KMS-11 (cell line): ENCODE measurements around the gene ICA1L.
A peak's percentile ranks its signal among the peaks of the same experiment; 100 is the strongest.
"Not testable (repeated sequence)": the region's sequence is repeated elsewhere in the genome, so short reads cannot be mapped to it uniquely, and the experiment has no call there.

ENCODE experiments used
- H2AFZ ChIP-seq: fragments of 200-600 bp; sonication (generic); 2 replicates; pipeline ENCODE4 v1.6.1; 2016; ENCODE audit warnings: antibody characterized with exemption, mixed run types, low read depth
- H3K27ac ChIP-seq: fragments of 200-600 bp; sonication (generic); 2 replicates; pipeline ENCODE4 v1.6.1; 2016; ENCODE audit warnings: mild to moderate bottlenecking, mixed run types
- H3K27me3 ChIP-seq: fragments of 200-600 bp; sonication (generic); 2 replicates; pipeline ENCODE4 v1.6.1; 2017; ENCODE audit warnings: mild to moderate bottlenecking, low read depth, mixed run types, moderate library complexity; ENCODE audit not compliant: insufficient read depth
- H3K36me3 ChIP-seq: fragments of 200-600 bp; sonication (generic); 2 replicates; pipeline ENCODE4 v1.6.1; 2017; ENCODE audit warnings: mild to moderate bottlenecking, mixed run types; ENCODE audit not compliant: insufficient read depth
- H3K4me1 ChIP-seq: fragments of 200-600 bp; sonication (generic); 2 replicates; pipeline ENCODE4 v1.6.1; 2016; ENCODE audit warnings: mild to moderate bottlenecking, low read depth, mixed run types; ENCODE audit not compliant: poor library complexity, severe bottlenecking
- H3K4me2 ChIP-seq: fragments of 200-600 bp; sonication (generic); 2 replicates; pipeline ENCODE4 v1.7.0; 2016; ENCODE audit warnings: mild to moderate bottlenecking, mixed run types
- H3K4me3 ChIP-seq: fragments of 200-600 bp; sonication (generic); IDR thresholded peaks from 2 replicates; pipeline ENCODE4 v1.6.1; 2017; ENCODE audit warnings: low read depth, low read length, mixed read lengths; ENCODE audit not compliant: insufficient read depth
- H3K79me2 ChIP-seq: fragments of 200-600 bp; sonication (generic); 2 replicates; pipeline ENCODE4 v1.6.1; 2016; ENCODE audit warnings: low read depth, mixed run types; ENCODE audit not compliant: insufficient read depth
- H3K9ac ChIP-seq: fragments of 200-600 bp; sonication (generic); 2 replicates; pipeline ENCODE4 v1.6.1; 2016; ENCODE audit warnings: mild to moderate bottlenecking, mixed run types
- H4K20me1 ChIP-seq: fragments of 200-600 bp; sonication (generic); 2 replicates; pipeline ENCODE4 v1.6.1; 2016; ENCODE audit warnings: mild to moderate bottlenecking, mixed run types; ENCODE audit not compliant: insufficient read depth
- TF ChIP-seq, protein P1 (sequence below): fragments of 200-600 bp; sonication (generic); conservative IDR thresholded peaks from 2 replicates; pipeline ENCODE4 v1.6.1; 2017; ENCODE audit warnings: low read depth, mild to moderate bottlenecking, antibody characterized with exemption, low read length, moderate library complexity, mixed read lengths

ICA1L gene

DNA sequence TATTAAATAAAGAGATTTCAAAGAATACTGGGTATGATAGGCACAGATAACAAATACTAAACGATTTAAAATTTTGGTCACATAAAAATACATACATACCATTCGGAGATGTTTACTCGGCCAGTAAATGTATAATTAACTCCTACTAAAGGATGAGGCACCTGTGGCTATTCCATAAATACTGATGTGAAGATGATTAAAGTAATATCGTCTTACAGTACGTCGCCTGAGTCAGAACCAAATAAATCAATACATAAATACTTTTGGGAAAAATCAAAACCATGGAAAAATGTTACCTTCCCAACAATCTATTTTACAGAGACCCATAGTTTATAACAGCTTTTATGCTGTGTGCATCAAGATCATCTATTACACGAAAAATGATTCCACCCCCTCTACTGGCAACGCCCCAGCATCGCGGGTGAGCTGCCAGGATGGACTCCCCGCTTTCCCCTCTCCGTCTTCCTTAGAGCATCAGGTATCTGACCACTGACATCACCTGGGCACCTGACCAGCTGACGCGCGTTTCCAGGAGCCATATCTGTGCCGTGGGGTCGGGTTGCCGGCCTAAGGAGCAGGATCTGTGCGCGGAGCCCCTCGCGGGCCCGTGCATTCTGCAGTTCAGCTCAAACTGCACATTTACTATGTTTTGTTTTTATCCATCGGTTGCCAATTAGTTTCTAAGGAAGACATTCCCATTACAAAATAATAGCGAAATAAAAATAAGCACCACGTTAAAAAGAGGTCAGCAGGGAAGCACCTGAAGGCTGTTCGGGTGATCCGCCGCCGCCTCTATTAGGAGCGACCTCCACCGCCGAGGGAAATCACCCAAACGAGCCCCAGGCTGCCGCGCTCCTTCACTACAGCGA is 901 bp downstream of the ICA1L start:
- H3K79me2 ChIP-seq = no peaks in the 10 kb centered on the region
- peak overlapping the region; percentile 100 for H2AFZ ChIP-seq
- peak overlapping the region; percentile 71 for H3K27ac ChIP-seq
- H3K4me2 ChIP-seq = peak overlapping the region; percentile 88
- peaks cover 19% of the 10 kb centered on the region for H3K4me1 ChIP-seq
- peak overlapping the region; percentile 83 for H3K9ac ChIP-seq
- H4K20me1 ChIP-seq = no peaks in the 10 kb centered on the region
- TF ChIP-seq, protein P1, sequence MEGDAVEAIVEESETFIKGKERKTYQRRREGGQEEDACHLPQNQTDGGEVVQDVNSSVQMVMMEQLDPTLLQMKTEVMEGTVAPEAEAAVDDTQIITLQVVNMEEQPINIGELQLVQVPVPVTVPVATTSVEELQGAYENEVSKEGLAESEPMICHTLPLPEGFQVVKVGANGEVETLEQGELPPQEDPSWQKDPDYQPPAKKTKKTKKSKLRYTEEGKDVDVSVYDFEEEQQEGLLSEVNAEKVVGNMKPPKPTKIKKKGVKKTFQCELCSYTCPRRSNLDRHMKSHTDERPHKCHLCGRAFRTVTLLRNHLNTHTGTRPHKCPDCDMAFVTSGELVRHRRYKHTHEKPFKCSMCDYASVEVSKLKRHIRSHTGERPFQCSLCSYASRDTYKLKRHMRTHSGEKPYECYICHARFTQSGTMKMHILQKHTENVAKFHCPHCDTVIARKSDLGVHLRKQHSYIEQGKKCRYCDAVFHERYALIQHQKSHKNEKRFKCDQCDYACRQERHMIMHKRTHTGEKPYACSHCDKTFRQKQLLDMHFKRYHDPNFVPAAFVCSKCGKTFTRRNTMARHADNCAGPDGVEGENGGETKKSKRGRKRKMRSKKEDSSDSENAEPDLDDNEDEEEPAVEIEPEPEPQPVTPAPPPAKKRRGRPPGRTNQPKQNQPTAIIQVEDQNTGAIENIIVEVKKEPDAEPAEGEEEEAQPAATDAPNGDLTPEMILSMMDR = peak; percentile 80
- no peaks in the 10 kb centered on the region for H3K27me3 ChIP-seq
- no peaks in the 10 kb centered on the region for H3K36me3 ChIP-seq
- H3K4me3 ChIP-seq = peak overlapping the region; percentile 89

DNA sequence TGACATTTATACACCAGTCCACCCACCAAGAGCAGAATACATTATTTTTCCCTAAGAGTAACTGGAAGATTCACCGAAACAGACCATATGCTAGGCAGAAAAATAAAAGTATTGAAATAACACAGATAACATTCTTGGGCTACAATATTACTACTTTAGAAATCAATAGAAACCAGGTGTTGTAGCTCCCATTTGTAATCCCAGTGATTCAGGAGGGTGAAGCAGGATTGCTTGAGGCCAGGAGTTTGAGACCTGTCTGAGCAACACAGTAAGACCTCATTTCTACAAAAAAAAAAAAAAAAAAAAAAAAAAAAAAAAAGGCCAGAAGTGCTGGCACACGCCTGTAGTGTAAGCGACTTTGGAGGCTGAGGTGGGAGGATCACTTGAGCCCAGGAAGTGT is 9.6 kb downstream of the ICA1L start:
- Histone ChIP-seq H3K9ac (no peak overlapping the region), H3K36me3 (no peaks in the 10 kb centered on the region), H3K4me3 (no peak overlapping the region), H3K27ac (no peak overlapping the region), H2AFZ (no peak overlapping the region), H3K4me2 (no peak overlapping the region), H3K4me1 (no peaks in the 10 kb centered on the region), H3K79me2 (no peaks in the 10 kb centered on the region), H3K27me3 (no peaks in the 10 kb centered on the region), H4K20me1 (no peaks in the 10 kb centered on the region)
- TF ChIP-seq, protein P1 = no peak

DNA sequence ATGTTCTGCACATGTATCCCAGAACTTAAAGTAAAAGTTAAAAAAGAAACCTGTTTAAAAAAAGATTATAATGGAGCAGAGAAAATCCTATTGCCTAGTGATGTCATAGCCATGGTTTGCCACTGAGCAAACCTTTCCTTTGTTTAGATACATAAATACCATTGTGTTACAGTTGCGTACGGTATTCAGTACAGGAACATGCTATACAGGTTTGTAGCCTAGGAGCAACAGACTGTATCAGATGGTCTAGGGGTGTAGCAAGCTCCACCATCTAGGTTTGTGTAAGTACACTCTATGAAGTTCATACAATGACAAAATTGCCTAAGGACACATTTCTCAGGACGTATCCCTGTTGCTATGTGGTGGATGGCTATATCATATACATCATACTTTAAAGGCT is 13.0 kb downstream of the ICA1L start:
- Histone ChIP-seq H3K9ac (no peak overlapping the region), H2AFZ (no peak overlapping the region), H3K4me3 (no peak overlapping the region), H3K4me1 (no peaks in the 10 kb centered on the region), H3K27me3 (no peaks in the 10 kb centered on the region), H3K79me2 (no peaks in the 10 kb centered on the region), H4K20me1 (no peaks in the 10 kb centered on the region), H3K27ac (no peak overlapping the region), H3K36me3 (no peaks in the 10 kb centered on the region), H3K4me2 (no peak overlapping the region)
- TF ChIP-seq, protein P1 = no peak

DNA sequence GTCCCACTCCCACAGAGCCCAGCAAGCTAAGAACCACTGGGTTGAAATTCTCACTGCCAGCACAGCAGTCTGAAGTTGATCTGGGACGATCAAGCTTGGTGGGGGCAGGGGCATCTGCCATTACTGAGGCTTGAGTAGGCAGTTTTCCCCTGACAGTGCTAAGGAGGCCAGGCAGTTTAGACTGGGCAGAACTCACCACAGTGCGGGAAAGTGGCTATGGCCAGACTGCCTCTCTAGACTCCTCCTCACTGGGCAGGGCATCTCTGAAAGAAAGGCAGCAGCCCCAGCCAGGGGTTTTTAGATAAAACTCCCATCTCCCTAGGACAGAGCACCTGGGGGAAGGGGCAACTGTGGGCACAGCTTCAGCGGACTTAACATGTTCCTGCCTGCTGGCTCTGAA is 22.2 kb downstream of the ICA1L start:
- H3K27ac ChIP-seq, H4K20me1 ChIP-seq, H2AFZ ChIP-seq, H3K4me3 ChIP-seq, H3K9ac ChIP-seq, H3K36me3 ChIP-seq, H3K79me2 ChIP-seq, H3K27me3 ChIP-seq, H3K4me1 ChIP-seq, H3K4me2 ChIP-seq: not testable (repeated sequence)

DNA sequence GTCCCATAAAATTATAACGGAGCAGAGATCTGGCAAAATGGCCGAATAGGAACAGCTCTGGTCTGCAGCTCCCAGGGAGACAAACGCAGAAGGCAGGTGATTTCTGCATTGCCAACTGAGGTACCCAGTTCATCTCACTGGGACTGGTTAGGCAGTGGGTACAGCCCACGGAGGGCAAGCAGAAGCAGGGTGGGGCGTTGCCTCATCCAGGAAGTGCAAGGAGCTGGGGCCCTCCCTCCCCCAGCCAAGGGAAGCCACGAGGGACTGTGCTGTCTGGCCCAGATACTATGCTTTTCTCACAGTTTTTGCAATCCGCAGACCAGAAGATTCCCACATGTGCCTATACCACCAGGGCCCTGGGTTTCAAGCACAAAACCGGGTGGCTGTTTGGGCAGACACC is 22.8 kb downstream of the ICA1L start:
- H4K20me1 ChIP-seq = no peaks in the 10 kb centered on the region
- no peak overlapping the region for H2AFZ ChIP-seq
- H3K79me2 ChIP-seq = no peaks in the 10 kb centered on the region
- no peaks in the 10 kb centered on the region for H3K27me3 ChIP-seq
- TF ChIP-seq, protein P1 = no peak
- H3K36me3 ChIP-seq = no peaks in the 10 kb centered on the region
- H3K4me2 ChIP-seq = no peak overlapping the region
- H3K4me1 ChIP-seq = no peaks in the 10 kb centered on the region
- H3K9ac ChIP-seq = no peak overlapping the region
- H3K27ac ChIP-seq = no peak overlapping the region
- no peak overlapping the region for H3K4me3 ChIP-seq
